Amygdala (tissue), 56 donors: ENCODE measurements around the gene SLAMF9.

ENCODE experiments used
- DNase-seq, 56 donors: peaks; one replicate each; lab custom pipeline; 2025; lab: John Stamatoyannopoulos, UW

Gene SLAMF9

DNA sequence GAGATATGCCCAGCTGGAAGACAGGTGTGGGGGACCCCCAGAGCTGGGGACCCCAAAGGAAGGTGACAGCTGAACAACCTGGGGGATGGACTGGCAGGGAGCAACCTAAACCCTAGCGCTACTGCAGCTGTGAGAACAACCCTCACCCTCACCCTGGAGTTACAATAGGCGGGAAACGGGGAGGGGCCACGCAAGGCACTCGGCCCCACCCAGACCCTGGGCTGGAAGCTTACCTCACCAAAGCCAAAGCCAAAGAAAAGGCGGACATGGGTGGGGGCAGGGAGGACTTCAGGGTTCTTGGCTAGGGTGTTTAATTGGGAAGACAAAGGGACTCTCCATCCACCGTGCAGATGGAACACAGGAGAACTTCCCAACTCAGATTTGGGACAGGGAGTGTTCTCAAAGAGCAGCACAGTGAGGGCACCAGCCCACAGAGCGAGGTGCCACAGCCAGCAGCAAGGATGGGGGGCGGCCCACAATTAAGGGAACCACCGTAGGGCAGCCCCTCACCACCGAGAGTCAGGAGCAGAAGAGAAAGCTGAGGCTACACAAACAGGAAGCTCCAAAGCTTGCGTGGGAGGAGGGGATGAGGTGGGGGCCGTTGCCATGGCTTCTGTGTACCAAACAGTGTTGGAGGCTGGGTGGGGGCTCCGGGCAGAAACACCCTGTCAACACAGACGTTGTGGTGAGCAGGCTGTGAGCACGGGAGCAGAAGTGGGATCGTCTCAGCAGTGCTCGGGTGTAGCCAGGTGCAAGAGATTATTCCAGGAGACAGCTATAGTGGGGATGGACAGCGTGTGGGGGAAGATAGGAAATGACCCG is 30.6 kb downstream of the SLAMF9 start:
- peak in 12 of 56 donors; percentile 6 to 59 (median 22) for DNase-seq

DNA sequence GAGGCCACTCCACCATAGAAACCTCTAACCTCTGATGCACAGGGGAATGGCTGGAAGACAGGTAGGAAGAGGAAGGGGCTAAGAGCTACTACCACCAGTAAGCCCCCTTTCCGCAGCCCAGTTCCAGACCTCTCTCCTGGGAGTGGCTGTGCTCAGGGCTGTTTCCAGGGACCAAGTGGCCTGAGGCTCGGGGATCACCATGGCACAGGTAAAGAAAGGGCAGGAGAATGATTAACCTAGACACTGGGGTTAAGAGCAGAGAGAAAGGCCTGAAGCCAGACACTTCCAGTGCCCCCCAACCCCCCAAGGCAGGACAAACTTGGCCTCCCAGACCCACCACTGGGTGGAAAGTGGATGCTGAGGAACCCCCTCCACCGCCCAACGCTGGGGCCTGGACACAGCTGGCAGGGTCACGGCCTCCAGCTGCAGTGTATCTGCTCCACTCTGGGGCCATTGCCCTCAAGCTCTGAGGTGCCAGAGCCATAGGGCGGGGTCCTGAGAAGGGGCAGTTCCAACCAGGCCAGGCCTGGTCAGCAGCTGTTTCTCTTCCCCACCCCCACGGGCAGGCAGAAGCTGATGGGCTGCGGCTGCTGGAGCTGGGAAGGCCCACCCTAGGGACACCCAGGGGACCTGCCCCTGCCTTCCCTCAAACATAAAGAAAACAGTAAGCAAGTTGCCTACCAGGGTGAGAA is 31.4 kb downstream of the SLAMF9 start:
- DNase-seq = no peak

DNA sequence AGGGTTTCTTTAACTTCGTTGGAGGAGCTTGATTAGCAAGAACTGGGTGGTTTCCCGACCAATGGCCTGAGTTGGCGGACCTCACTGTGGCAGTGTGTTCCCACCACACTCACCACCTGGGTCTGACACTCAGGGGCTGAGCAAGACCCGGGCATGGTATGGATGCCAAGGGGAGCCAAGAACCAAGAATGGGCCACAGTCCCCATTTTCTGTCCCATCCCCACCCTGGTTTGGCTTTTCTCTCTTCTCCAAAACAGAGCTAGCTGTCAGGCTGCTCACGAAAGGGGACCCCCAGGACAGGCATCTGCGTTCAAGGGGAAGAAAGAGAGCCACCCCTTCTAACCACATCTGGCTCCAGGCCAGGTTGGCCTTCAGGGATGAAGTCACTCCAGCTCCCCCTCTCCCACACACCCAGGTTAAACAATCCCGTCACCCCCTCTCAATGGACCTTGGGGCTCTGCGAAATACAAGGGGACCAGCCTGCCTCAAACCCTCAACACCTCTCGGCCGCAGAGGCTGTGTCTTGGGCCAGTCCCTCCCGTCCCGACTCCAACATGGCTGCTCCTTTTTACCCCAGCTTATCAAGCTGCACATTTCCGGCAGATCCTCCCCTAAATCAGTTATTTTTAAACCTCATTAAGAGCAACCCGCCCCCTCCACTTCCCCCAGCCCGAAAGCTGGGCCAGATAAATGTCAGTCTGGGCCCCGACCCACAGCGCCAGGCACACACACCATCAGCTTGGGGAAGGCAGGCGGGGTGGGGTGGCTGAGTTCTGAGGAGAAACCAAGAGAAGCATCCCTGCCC is 32.1 kb downstream of the SLAMF9 start:
- no peak for DNase-seq

DNA sequence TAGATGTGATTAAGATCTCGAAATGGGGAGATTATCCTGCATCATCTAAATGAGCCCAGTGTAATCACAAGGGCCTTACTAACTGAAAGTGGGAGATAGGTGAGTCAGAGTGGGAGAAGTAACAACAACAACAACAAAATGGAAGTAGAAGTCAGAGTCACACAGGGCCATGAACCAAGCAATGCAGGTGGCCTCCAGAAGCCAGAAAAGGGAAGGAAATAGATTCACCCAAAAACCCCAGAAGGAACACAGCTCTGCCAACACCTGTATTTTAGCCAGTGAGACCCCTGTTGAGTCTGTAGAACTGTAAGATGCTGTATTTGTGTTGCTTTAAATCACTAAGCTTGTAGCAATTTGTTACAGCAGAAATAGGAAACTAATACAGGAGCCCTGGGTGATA is 32.8 kb downstream of the SLAMF9 start:
- no peak for DNase-seq

DNA sequence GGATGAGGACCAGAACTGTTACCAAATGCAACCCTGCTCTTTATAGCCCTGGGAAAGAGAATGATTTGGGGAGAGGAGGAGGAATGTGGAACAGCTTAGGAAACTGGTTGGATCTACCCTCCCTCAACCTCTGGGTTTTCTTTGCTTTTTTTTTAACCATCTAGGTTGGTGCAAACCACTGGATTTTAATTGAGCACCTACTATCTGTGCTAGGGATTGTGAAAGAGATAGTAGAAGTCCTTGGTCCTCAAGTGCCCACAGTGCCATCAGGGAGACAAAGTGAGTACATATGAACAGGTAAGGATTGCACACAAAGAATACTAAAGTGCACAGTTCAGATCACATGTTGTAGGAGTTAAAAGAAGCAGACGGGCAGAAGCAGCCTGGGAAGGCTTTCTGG is 33.4 kb downstream of the SLAMF9 start:
- DNase-seq = no peak

DNA sequence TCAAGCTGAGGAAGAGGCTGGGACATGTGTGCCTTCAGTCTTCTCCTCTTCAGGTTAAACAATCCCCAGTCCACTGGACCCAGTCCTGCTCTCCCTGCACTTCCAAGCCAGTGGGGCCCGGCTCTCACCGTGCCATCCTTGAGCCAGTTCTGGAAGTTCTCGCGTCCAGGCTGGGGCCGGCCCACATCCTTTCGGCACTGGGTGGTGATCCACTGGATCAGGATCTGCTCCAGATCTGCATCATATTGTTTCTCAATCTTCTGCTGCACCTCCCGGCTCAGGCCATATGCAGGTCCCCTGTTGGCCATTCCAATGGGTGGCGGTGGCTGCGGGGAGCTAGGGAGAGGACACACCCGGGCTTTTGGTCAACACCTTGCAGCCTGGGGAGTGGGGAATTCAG is 33.8 kb downstream of the SLAMF9 start:
- no peak for DNase-seq

DNA sequence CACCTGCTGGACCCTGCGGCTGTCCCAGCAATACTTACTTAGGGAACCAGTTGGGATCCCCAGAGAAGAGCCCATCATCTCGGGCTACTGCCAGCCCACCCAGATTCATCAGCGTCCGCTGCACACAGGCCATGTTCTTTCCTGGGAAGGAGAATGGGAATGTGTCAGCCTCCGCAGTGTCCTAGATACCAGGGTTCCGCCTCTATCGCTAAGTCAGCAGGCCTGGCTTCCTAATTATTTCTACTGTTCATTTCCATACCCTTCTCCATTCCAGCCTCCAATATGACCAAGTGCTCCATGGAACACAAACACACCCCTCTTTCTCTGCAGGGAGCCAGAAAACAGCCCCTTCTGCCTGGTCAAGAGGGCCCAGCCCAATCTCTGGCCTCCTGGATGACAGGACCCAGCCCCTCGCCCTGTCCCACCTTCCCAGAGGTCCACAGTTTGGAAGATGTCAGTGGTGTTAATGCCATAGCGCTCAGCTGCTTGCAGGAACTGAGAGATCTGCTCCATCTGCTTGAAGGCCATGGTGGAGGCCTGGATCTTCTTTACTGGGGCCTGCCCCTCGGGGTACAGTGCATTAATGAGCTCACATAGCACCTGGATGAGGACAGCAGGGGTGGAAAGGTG is 34.7 kb downstream of the SLAMF9 start:
- DNase-seq = no peak

DNA sequence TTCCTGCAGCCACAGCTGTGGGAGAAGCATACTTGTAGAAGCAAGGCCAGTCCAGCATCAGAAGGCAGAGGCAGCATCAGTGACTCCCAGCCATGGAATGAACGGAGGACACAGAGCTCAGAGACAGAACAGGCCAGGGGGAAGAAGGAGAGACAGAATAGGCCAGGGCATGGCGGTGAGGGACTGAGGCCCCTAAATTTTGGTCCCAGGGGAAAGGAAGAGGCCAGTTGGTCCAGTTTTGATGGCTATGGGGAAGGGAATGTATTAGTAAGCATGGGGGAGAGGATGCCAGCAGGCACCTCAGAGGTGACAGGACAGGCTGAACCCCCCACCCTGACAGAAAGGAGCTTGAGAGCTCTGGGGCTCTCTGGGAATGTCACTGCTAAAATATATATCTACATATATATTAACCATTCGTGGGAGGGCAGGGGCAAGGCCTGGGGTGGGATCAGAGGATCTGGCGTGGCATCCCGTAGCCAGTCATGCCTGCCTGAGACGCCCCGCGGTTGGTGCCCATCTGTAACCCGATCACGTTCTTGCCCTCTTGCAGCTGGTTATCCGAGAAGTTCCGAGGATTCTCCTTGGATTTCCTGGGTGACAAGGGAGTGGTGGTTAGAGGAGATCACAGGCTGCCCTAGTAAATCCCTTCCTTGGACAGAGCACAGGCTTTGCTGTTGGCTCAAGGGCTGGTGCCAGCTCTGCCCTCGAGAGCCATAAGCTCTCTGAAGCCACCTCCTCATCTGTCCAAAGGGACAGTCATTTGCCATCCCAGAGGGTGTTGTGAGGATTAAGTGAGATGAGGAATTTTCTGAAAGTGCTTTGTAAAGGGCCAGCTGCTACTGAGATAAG is 35.5 kb downstream of the SLAMF9 start:
- no peak for DNase-seq

DNA sequence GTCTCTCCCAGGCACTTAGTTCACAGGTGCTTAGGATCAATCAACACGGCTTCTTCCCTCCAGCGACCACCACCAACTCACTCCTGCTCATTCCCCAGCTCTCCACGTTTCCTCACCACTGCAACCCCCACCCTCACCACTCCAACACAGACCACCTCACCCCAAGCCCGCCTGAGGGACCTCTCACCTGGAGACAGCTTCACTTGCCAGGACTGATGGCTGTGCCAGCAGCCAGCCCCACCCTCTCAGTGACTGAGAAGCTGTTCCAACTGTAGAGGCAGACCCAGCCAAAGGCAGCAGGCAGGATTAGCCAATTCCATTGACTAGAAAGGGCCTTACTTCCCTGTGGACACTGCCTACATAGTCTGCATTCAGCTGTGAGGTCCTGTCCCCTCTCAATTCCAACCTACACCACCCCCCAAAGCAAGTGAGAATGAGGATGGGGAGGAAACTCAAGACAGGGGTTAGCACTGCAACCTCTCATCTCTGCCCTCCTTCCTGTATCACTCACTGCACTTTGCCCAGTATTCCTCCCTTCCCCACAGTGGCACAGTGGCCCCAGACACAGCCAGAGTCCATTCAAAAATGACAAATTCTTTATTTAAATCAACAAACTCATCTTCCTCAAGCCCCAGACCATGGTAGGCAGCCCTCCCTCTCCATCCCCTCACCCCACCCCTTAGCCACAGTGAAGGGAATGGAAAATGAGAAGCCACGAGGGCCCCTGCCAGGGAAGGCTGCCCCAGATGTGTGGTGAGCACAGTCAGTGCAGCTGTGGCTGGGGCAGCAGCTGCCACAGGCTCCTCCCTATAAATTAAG is 36.3 kb downstream of the SLAMF9 start:
- peak in 5 of 56 donors; percentile 10 to 32 (median 18) for DNase-seq

DNA sequence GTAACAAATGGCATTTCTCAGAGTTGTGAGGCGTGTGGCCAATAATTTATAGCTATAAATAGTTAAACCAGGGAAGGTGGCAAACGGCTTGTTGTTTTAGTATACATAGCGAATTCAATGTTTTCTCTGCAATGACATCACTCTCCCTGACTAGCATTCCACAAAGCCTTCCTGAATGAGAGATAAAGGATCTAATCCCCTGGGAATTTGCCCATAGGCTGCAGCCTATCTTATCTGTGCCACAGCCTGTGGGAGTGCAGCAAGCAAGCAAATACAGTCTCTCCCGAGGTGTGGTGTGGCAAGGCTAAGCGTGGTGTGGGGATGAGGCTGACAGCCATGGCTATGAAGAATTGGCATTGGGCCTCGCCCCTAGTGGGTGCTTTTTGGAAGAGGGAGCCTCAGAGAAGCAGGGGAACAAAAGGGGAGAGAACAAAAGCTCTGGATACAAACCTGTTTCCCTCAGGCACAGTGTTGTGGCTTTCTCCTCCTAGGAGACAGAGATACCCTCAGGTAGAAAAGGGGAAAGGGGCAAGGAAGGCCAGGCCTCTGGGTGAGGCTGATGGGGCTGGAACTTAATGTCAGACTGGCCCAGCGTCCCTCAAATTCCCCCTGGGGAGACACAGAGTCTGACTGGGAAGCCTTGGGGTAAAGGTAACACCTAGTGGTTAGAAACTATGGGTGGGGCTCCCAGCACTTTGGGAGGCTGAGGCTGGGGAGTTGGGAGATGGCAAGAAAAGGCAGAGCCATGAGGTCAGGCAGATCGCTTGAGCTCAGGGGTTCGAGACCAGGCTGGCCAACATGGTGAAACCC is 37.6 kb downstream of the SLAMF9 start:
- peak in 6 of 56 donors; percentile 10 to 49 (median 30) for DNase-seq

DNA sequence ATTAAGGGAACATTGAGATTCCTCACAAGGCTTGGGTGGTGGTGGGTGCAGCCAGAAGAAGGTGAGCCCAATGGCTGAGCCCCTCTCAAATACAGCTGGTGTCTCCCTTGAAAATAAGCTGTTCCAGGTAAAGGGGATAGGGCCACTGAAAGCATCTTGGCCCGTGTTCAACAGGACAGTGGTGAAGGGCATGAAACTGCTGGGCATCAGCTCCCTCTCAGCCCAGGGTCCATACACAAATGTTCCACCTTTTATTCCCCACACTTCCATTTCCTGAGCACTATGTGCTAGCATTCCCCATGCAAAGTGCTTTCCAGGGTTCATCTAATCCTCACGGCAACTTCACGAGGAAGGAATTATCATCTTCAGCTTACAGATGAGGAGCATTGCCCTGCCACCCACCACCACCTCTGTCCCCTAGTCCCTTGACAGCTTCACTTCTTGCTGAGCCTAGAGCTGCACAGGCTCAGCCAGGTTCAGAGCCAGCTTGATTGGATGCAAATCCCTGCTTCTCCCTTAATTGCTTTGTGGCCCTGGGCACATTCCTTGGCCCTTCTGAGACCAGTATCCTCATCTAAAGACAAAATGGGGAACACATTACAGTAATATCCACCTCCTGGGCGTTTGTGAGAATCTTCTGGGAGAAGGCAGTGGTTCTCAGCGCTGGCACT is 38.3 kb downstream of the SLAMF9 start:
- DNase-seq = peak in 2 of 56 donors; percentile 22 to 29

DNA sequence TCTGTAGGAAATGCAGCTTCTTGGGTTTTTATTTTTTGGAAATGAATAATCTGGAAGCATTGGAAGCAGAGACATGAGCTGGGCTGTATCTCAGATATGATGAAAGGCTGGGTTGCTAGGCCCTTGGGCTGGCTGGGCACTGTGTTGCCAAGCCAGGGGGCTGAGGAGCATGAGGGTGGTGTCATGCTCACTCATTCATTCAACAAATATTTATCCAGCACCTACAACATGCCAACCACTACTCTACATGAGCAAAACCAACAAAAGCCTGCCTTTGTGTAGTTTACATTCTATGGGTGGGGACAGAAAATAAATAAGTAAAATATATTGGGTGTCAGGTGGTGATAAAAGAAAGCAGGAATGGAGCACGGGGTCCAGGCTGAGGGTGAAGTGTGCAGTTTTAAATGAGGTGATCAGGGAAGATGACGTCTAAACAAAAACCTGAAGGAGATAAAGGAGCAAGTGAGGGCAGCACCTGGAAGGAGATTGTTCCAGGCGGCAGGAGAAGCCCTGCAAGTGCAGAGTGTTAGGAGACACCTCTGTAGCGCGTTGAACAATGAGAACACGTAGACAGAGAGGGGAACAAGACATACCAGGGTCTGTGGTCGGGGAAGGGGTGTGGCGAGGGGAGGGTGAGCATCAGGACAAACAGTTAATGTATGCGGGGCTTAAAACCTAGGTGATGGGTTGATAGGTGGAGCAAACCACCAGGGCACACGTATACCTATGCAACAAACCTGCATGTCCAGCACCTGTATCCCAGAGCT is 39.6 kb downstream of the SLAMF9 start:
- no peak for DNase-seq

DNA sequence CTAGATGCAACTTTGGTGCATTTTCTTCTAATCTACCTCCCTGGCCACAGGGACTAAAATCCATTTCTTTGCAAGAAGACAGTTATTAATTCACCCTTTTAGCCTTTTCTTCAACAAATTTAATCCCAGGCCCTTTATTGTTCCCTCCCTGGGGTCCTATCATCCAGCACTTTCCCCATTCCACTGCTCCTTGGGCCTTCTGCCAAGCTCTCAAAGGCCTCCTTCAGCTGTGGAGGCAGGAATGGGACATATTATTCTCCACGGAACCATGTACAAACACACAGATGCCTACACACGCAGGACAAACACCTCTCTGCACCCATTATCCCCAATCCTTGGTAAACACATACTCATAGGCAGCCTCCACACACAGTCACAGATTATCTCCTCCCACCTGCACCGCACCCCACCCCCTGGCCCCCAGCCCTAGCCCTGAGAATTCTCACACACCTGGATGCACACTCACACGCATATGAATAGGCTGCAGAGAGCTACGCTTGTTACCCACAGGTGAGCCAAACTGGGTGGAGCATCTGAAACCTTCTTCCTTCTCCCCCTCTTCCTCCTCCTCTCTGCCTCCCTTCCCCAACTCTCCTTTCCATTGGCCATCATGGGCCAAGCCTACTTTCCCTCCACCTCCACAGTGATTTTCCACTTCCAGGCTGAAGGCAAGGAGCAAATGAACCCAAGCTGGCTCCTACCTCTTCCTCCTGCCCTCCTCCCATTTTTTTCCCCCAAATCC is 40.4 kb downstream of the SLAMF9 start:
- DNase-seq = no peak

DNA sequence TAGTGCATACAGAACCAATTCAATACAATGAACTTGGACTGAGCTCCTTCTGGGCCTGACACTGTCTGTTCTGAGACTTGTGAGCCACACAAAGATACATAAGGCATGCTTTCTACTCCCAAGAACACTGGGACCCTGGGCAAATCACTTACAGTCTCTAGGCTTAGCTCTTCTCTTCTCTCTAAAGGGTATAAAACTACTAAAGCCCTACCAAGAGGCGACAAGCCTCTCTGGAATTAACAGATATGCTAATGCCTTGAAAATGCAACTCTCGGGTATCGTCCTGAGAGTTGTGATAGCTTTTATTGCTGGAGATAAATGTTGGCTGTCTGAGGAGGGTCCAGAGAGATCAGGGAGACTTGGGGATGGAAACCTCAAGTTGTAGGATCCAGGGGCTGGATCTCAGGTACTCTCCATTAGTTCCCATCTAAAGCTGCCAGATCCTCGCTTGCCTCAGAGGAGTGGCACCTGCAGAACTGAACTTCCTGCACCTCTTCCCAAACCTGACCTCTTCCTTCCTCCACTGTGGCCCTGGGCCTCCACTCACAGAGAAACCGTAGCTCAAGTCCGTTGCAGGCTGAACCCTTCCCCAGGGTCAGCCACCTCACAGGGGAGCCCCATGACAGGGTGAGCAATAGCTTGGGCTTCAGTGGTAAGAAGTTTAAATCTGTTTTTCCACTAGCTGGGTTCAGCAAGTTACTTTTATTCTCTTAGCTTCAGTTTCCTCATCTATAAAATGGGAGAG is 42.5 kb downstream of the SLAMF9 start:
- DNase-seq = no peak
